A673 (cell line): Measurements from ENCODE around the gene CBX7. TPM values are rescaled to one million over a fixed set of nuclear protein-coding genes. Genes with fewer than 3 reads are reported as not detected.

Experiments used
- BruUV-seq: library from RNA; stranded (reverse); fragments of 400-500 nt; replicated peaks from 2 replicates; lab custom pipeline; 2021; lab: Mats Ljungman, UMichigan
- CTCF ChIA-PET: fragments of 300-600 bp; sonication (Branson Sonifier 250); formaldehyde crosslinking; loops from one replicate; lab custom pipeline; 2022; ENCODE audit warnings: antibody characterized with exemption; lab: Charles Lee
- POLR2A ChIA-PET: fragments of 300-600 bp; sonication (Branson Sonifier 250); formaldehyde crosslinking; loops from one replicate; lab custom pipeline; 2022; ENCODE audit warnings: antibody characterized with exemption; ENCODE audit not compliant: low non-redundant PET; lab: Charles Lee
- DNase-seq: peaks from one replicate; pipeline ENCODE4 v3.0.0-alpha.2; 2015; ENCODE audit warnings: low spot score
- H3K27ac ChIP-seq: fragments of 200-600 bp; sonication (generic); 2 replicates; pipeline ENCODE4 v1.5.1; 2016; ENCODE audit warnings: mixed run types, low read depth, mild to moderate bottlenecking, mixed read lengths, antibody characterized with exemption, low read length; ENCODE audit not compliant: poor library complexity, severe bottlenecking
- H3K27me3 ChIP-seq: fragments of 200-600 bp; sonication (generic); replicated peaks from 2 replicates; pipeline ENCODE4 v1.6.1; 2017; ENCODE audit warnings: mixed run types, low read depth, mild to moderate bottlenecking, mixed read lengths, antibody characterized with exemption, low read length; ENCODE audit not compliant: insufficient read depth, poor library complexity
- H3K36me3 ChIP-seq: fragments of 200-600 bp; sonication (generic); 2 replicates; pipeline ENCODE4 v1.6.1; 2016; ENCODE audit warnings: mixed run types, mild to moderate bottlenecking, mixed read lengths, antibody characterized with exemption, low read length; ENCODE audit not compliant: insufficient read depth, poor library complexity, severe bottlenecking
- H3K4me1 ChIP-seq: fragments of 200-600 bp; sonication (generic); 2 replicates; pipeline ENCODE4 v1.6.1; 2017; ENCODE audit warnings: mixed run types, mild to moderate bottlenecking, mixed read lengths, antibody characterized with exemption, low read length; ENCODE audit not compliant: insufficient read depth, poor library complexity, severe bottlenecking
- H3K4me3 ChIP-seq: fragments of 200-600 bp; sonication (generic); 2 replicates; pipeline ENCODE4 v1.5.1; 2016; ENCODE audit warnings: low read depth, mixed run types, mild to moderate bottlenecking, mixed read lengths, low read length; ENCODE audit not compliant: poor library complexity, severe bottlenecking
- H3K9me3 ChIP-seq: fragments of 200-600 bp; sonication (generic); 2 replicates; pipeline ENCODE4 v1.6.1; 2016; ENCODE audit warnings: mixed run types, low read depth, mild to moderate bottlenecking, mixed read lengths, antibody characterized with exemption, low read length; ENCODE audit not compliant: poor library complexity, severe bottlenecking
- EZH2 ChIP-seq: fragments of 200-600 bp; sonication (generic); IDR thresholded peaks from 2 replicates; pipeline ENCODE4 v1.6.1; 2017; ENCODE audit warnings: borderline replicate concordance, low read depth, mild to moderate bottlenecking, mixed read lengths, antibody characterized with exemption, low read length; ENCODE audit not compliant: poor library complexity, severe bottlenecking
- intact Hi-C: fragments of 100-400 bp; cut with micrococcal nuclease; formaldehyde crosslinking; loops from one replicate; pipeline ENCODE4 v1.10.0; 2022; ENCODE audit not compliant: unreplicated experiment
- total RNA-seq: library from RNA; stranded (reverse); gene quantifications from 2 replicates; pipeline ENCODE4 v1.2.3, GENCODE V29; 2021
- TF ChIP-seq, protein P1 (sequence below): fragments of 300-800, 200-600 bp; sonication (generic); conservative IDR thresholded peaks from 2 replicates; pipeline ENCODE4 v1.5.1; 2017; ENCODE audit warnings: low read depth, mild to moderate bottlenecking, antibody characterized with exemption, low read length, moderate library complexity, mixed read lengths

CBX7 gene
- total RNA-seq, 1 experiment from 2014 or later, result 2.8 TPM

DNA sequence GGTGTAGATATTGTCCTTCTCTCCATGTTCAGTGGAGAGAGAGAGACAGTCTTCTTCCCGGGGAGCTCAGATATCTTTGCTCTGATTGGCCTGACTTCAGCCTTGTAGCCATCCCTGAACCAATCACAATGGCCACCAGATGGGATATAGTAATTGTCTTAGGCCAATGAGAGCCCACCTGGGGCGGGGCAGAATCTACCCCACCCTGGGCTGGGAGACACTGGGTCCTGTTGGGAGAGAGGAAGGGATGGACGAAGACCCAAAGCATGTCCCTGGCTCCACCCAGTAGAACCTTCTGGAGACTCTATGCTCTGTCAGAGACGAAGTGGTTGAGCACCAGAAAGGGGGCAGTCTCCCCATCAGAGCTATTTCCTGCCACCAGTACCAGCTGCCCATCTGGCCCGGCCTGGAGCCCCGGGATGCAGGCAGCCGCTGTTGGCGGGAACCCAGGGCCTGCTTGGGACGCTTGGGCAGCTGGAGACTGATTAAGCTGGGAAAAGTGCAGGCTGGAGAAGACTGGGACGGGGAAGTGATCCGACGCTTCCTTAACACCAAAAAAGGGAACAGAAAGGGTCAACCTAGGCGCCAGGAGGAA is 31.6 kb upstream of the CBX7 start:
- intact Hi-C loops, result no loop called here
- peak; percentile 52 for DNase-seq
- POLR2A ChIA-PET, result no interaction called here

DNA sequence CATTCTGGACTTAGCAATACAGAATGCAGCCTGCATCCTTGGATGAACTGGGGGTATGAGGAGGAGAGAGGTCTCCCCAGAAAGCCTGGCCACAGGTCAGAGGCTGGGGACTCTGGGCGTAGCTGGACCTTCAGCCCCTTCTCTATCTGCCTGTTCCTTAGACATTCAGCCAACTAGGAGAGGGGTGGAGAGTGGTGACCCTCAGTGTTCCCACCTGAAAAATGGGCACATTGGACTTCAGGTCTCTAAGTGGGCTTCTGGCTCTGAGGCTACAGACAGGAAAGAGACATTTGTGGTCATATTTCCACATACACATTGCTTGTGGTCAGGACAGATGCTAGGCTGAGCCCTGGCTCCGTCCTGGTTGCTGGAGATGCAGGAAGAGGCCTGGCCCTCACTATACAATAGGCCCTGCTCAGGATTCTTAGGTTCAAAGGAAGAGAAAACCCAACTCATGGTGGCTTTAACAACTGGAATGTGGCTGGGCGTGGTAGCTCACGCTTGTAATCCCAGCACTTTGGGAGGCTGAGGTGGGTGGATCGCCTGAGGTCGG is 30.1 kb upstream of the CBX7 start:
- TF ChIP-seq, protein P1, sequence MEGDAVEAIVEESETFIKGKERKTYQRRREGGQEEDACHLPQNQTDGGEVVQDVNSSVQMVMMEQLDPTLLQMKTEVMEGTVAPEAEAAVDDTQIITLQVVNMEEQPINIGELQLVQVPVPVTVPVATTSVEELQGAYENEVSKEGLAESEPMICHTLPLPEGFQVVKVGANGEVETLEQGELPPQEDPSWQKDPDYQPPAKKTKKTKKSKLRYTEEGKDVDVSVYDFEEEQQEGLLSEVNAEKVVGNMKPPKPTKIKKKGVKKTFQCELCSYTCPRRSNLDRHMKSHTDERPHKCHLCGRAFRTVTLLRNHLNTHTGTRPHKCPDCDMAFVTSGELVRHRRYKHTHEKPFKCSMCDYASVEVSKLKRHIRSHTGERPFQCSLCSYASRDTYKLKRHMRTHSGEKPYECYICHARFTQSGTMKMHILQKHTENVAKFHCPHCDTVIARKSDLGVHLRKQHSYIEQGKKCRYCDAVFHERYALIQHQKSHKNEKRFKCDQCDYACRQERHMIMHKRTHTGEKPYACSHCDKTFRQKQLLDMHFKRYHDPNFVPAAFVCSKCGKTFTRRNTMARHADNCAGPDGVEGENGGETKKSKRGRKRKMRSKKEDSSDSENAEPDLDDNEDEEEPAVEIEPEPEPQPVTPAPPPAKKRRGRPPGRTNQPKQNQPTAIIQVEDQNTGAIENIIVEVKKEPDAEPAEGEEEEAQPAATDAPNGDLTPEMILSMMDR, result no peak
- no peak for TF ChIP-seq EZH2
- Histone ChIP-seq H3K4me3 (no peak overlapping the region), H3K36me3 (no peaks in the 10 kb centered on the region), H3K27me3 (no peaks in the 10 kb centered on the region), H3K27ac (no peak overlapping the region), H3K4me1 (no peaks in the 10 kb centered on the region), H3K9me3 (no peaks in the 10 kb centered on the region)
- ChIA-PET POLR2A (no interaction called here), CTCF (no interaction called here)
- intact Hi-C loops, result no loop called here
- no peak for DNase-seq
- BruUV-seq, result no TSS peak

More for the DNA sequence above, 31.6 kb upstream of the CBX7 start:
- Histone ChIP-seq H3K4me3 (no peak overlapping the region), H3K9me3 (no peaks in the 10 kb centered on the region), H3K27ac (no peak overlapping the region), H3K36me3 (no peaks in the 10 kb centered on the region), H3K4me1 (no peaks in the 10 kb centered on the region), H3K27me3 (no peaks in the 10 kb centered on the region)
- BruUV-seq, result no TSS peak
- TF ChIP-seq, protein P1, result no peak
- TF ChIP-seq EZH2, result no peak
- CTCF ChIA-PET, result no interaction called here

DNA sequence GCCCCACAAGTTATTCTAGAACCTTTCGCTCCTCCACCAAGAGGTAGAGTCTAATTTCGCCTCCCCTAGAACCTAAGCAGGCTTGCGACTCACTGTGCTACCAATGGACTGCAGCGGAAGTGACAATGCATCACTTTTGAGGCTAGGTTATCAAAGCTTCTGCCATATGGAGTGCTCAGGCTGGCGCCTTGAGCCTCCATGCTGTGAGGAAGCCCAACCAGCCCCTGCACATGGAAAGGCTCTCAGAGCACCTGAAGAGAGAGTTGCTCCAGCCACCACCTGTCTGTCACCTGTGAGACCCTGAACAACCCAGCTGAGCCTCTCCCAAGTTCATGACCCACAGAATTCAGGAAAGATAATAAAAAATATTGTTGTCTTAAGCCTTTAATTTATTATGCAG is 29.3 kb upstream of the CBX7 start:
- ChIA-PET POLR2A (no interaction called here), CTCF (no interaction called here)
- intact Hi-C loops, result no loop called here
- Histone ChIP-seq H3K36me3 (no peaks in the 10 kb centered on the region), H3K4me1 (no peaks in the 10 kb centered on the region), H3K4me3 (no peak overlapping the region), H3K9me3 (no peaks in the 10 kb centered on the region), H3K27ac (no peak overlapping the region), H3K27me3 (no peaks in the 10 kb centered on the region)
- DNase-seq, result no peak
- TF ChIP-seq, protein P1, result no peak
- no peak for TF ChIP-seq EZH2
- BruUV-seq, result no TSS peak
